ENCODE data around the gene ERH.

GRCh38 chr14:69387311-69387710, 10.8 kb downstream of the ERH start:
- TF ChIP-seq BHLHE40 (IDR thresholded peaks at IDR 0.05; ENCODE audit: borderline replicate concordance) (no peak), ARNT (IDR thresholded peaks at IDR 0.05) (no peak), L3MBTL2 (conservative IDR thresholded peaks at IDR 0.05) (no peak)

Measured in HEK293T (cell line).